Measurements from ENCODE around the gene IL23A. TPM values are rescaled to one million over a fixed set of nuclear protein-coding genes. Genes with fewer than 3 reads are reported as not detected.
"Not testable (repeated sequence)": the region's sequence is repeated elsewhere in the genome, so short reads cannot be mapped to it uniquely, and the experiment has no call there.

The IL23A gene
- polyA plus RNA-seq, 4 donors = 0.57 to 0.92 TPM; not detected in 2

DNA sequence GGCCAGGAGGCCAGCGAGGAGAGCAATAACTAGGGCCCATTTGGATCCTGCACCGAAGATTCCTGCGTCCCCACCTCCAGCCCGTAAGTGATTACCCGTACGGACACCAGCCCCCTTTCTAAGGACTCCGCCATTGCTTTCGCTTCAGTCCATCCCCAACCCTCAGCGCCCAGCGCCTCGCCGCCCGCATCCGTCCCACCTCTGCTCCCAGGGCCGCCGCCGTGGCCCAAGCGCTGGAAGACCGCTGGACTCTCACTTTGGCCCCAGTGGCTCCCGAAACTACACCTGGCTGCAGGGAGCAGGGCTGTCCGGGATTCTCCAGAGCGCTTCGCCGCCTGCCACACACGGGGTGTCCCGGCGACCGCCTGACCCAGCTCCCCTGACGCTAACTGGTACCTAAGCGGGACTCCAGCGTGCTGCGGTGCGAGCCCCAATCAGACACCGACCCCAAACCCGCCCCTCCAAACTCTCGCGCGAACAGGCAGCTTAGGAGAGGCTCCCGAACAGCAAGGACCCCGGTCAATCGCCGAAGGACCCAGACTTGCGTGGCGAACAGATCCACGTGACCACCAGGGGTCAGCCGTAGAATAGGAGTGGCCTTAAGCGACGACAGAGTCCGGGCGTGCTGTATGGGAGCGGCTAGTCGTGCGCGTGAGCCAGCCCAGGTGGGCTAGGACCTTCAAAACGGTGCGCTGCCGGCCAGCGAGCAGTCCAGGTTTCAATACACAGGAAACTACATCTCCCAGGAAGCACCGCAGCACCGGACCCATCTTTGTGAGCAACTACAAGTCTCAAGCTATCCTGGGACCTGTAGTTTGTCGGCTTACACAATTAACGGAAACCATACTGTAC, 22.8 kb upstream of the IL23A start, which contains the start of gene CNPY2:
Gene CNPY2, minus strand, starts transcription at position 367 of the 852 bp plus-strand sequence. CDS start 771 bp downstream, outside the sequence.
- DNase-seq (peak; percentile 96 to 98), FAIRE-seq (no peak)
- Histone ChIP-seq H3K36me3 (ENCODE audit: control insufficient read depth in 3 of 3, insufficient read depth in 2 of 3, low read depth in 1 of 3, low read length in 3 of 3) (peaks cover 2 to 50% (median 7%) of the 10 kb centered on the region in 3 donors), H3K4me3 (ENCODE audit: low read depth in 1 of 3, low read length in 3 of 3) (peak within 1 kb of the TSS; percentile 71 to 96 (median 86)), H3K4me1 (ENCODE audit: control insufficient read depth in 3 of 3, insufficient read depth in 2 of 3, low read depth in 1 of 3, low read length in 2 of 3) (peaks cover 0 to 11% (median 0%) of the 10 kb centered on the region in 3 donors), H3K27ac (ENCODE audit: low read depth in 1 of 3, low read length in 2 of 3) (peak within 1 kb of the TSS; percentile 87 to 93 (median 92)), H3K27me3 (ENCODE audit: control insufficient read depth in 3 of 3, insufficient read depth in 3 of 3, low read length in 3 of 3) (no peaks in the 10 kb centered on the region), H3K9me3 (ENCODE audit: control insufficient read depth in 2 of 2, insufficient read depth in 1 of 2, low read depth in 1 of 2, low read length in 1 of 2) (no peaks in the 10 kb centered on the region)
- WGBS, 3 donors = 0% methylated on average over 59 to 62 of the region's 62 CpGs

GRCh38 chr12:56317675-56318074, 21.0 kb upstream of the IL23A start:
- 93 to 96% (median 96%) methylated on average over 3 of the region's 3 CpGs for WGBS, 3 donors

DNA sequence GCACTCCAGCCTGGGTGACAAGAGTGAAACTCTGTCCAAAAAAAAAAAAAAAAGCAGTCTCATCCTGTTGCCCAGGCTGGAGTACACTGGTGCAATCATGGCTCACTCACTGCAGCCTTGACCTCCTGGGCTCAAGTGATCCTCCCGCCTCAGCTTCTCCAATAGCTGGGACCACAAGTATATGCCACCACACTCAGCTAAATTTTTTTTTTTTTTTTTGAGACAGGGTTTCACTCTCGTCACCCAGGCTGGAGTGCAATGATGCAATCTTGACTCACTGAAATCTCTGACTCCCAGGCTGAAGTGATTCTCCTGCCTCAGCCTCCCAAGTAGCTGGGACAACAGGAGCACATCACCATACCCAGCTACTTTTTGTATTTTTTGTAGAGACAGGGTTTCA, 17.7 kb upstream of the IL23A start:
- H3K9me3 ChIP-seq (ENCODE audit: control insufficient read depth in 2 of 2, insufficient read depth in 1 of 2, low read depth in 1 of 2, low read length in 1 of 2) = no peaks in the 10 kb centered on the region

More at GRCh38 chr12:56317675-56318074, 21.0 kb upstream of the IL23A start:
- DNase-seq (no peak), FAIRE-seq (no peak)
- H3K27ac ChIP-seq (ENCODE audit: low read depth in 1 of 3, low read length in 2 of 3) = no peak overlapping the region
- H3K4me1 ChIP-seq (ENCODE audit: control insufficient read depth in 3 of 3, insufficient read depth in 2 of 3, low read depth in 1 of 3, low read length in 2 of 3) = peaks cover 0 to 11% (median 0%) of the 10 kb centered on the region in 3 donors
- no peaks in the 10 kb centered on the region for H3K27me3 ChIP-seq (ENCODE audit: control insufficient read depth in 3 of 3, insufficient read depth in 3 of 3, low read length in 3 of 3)
- no peaks in the 10 kb centered on the region for H3K9me3 ChIP-seq (ENCODE audit: control insufficient read depth in 2 of 2, insufficient read depth in 1 of 2, low read depth in 1 of 2, low read length in 1 of 2)
- H3K36me3 ChIP-seq (ENCODE audit: control insufficient read depth in 3 of 3, insufficient read depth in 2 of 3, low read depth in 1 of 3, low read length in 3 of 3) = peaks cover 0 to 43% (median 7%) of the 10 kb centered on the region in 3 donors
- H3K4me3 ChIP-seq (ENCODE audit: low read depth in 1 of 3, low read length in 3 of 3) = no peak overlapping the region

DNA sequence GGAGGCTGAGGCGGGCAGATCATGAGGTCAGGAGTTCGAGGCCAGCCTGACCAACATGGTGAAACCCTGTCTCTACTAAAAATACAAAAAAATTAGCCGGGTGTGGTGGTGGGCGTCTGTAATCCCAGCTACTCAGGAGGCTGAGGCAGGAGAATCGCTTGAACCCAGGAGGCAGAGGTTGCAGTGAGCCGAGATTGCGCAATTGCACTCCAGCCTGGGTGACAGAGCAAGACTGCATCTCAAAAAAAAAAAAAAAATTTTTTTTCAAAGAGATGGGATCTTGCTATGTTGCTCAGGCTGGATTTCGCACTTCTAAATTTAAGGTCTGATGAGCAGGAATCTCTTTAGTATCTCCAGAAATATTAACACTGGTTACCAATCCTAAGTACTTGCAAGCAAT, 17.1 kb upstream of the IL23A start:
- peaks cover 9 to 65% (median 23%) of the 10 kb centered on the region in 3 donors for H3K36me3 ChIP-seq (ENCODE audit: control insufficient read depth in 3 of 3, insufficient read depth in 2 of 3, low read depth in 1 of 3, low read length in 3 of 3)
- WGBS, 3 donors = 85 to 98% (median 96%) methylated on average over 8 of the region's 8 CpGs
- H3K27ac ChIP-seq (ENCODE audit: low read depth in 1 of 3, low read length in 2 of 3); H3K4me3 ChIP-seq (ENCODE audit: low read depth in 1 of 3, low read length in 3 of 3); H3K27me3 ChIP-seq (ENCODE audit: control insufficient read depth in 3 of 3, insufficient read depth in 3 of 3, low read length in 3 of 3); H3K9me3 ChIP-seq (ENCODE audit: control insufficient read depth in 2 of 2, insufficient read depth in 1 of 2, low read depth in 1 of 2, low read length in 1 of 2); DNase-seq; H3K4me1 ChIP-seq (ENCODE audit: control insufficient read depth in 3 of 3, insufficient read depth in 2 of 3, low read depth in 1 of 3, low read length in 2 of 3); FAIRE-seq: not testable (repeated sequence)

More for the DNA sequence above, 17.7 kb upstream of the IL23A start:
- FAIRE-seq (no peak), DNase-seq (no peak)
- WGBS, 3 donors = 90 to 96% (median 93%) methylated on average over 2 of the region's 2 CpGs
- Histone ChIP-seq H3K27ac (ENCODE audit: low read depth in 1 of 3, low read length in 2 of 3) (no peak overlapping the region), H3K36me3 (ENCODE audit: control insufficient read depth in 3 of 3, insufficient read depth in 2 of 3, low read depth in 1 of 3, low read length in 3 of 3) (peaks cover 9 to 59% (median 22%) of the 10 kb centered on the region in 3 donors), H3K4me1 (ENCODE audit: control insufficient read depth in 3 of 3, insufficient read depth in 2 of 3, low read depth in 1 of 3, low read length in 2 of 3) (peaks cover 0 to 4% (median 0%) of the 10 kb centered on the region in 3 donors), H3K27me3 (ENCODE audit: control insufficient read depth in 3 of 3, insufficient read depth in 3 of 3, low read length in 3 of 3) (no peaks in the 10 kb centered on the region), H3K4me3 (ENCODE audit: low read depth in 1 of 3, low read length in 3 of 3) (no peak overlapping the region)

GRCh38 chr12:56324206-56324605, 14.5 kb upstream of the IL23A start:
- no peaks in the 10 kb centered on the region for H3K9me3 ChIP-seq (ENCODE audit: control insufficient read depth in 2 of 2, insufficient read depth in 1 of 2, low read depth in 1 of 2, low read length in 1 of 2)
- no peak for FAIRE-seq
- DNase-seq = no peak
- no peaks in the 10 kb centered on the region for H3K27me3 ChIP-seq (ENCODE audit: control insufficient read depth in 3 of 3, insufficient read depth in 3 of 3, low read length in 3 of 3)
- no peak overlapping the region for H3K27ac ChIP-seq (ENCODE audit: low read depth in 1 of 3, low read length in 2 of 3)
- H3K4me3 ChIP-seq (ENCODE audit: low read depth in 1 of 3, low read length in 3 of 3) = no peak overlapping the region
- no peaks in the 10 kb centered on the region for H3K4me1 ChIP-seq (ENCODE audit: control insufficient read depth in 3 of 3, insufficient read depth in 2 of 3, low read depth in 1 of 3, low read length in 2 of 3)
- peaks cover 14 to 73% (median 24%) of the 10 kb centered on the region in 3 donors for H3K36me3 ChIP-seq (ENCODE audit: control insufficient read depth in 3 of 3, insufficient read depth in 2 of 3, low read depth in 1 of 3, low read length in 3 of 3)
- WGBS, 3 donors = 93% methylated on average over 6 of the region's 6 CpGs

GRCh38 chr12:56326126-56326525, 12.6 kb upstream of the IL23A start:
- DNase-seq = no peak
- no peak for FAIRE-seq
- Histone ChIP-seq H3K9me3 (ENCODE audit: control insufficient read depth in 2 of 2, insufficient read depth in 1 of 2, low read depth in 1 of 2, low read length in 1 of 2) (no peaks in the 10 kb centered on the region), H3K4me1 (ENCODE audit: control insufficient read depth in 3 of 3, insufficient read depth in 2 of 3, low read depth in 1 of 3, low read length in 2 of 3) (no peaks in the 10 kb centered on the region), H3K27me3 (ENCODE audit: control insufficient read depth in 3 of 3, insufficient read depth in 3 of 3, low read length in 3 of 3) (no peaks in the 10 kb centered on the region), H3K27ac (ENCODE audit: low read depth in 1 of 3, low read length in 2 of 3) (no peak overlapping the region), H3K4me3 (ENCODE audit: low read depth in 1 of 3, low read length in 3 of 3) (no peak overlapping the region), H3K36me3 (ENCODE audit: control insufficient read depth in 3 of 3, insufficient read depth in 2 of 3, low read depth in 1 of 3, low read length in 3 of 3) (peaks cover 14 to 57% (median 21%) of the 10 kb centered on the region in 3 donors)
- WGBS, 3 donors = 95 to 97% (median 97%) methylated on average over 8 of the region's 8 CpGs

- WGBS, 3 donors = 84 to 88% (median 88%) methylated on average over 6 of the region's 6 CpGs
- Histone ChIP-seq H3K36me3 (ENCODE audit: control insufficient read depth in 3 of 3, insufficient read depth in 2 of 3, low read depth in 1 of 3, low read length in 3 of 3) (peaks cover 14 to 54% (median 21%) of the 10 kb centered on the region in 3 donors), H3K4me3 (ENCODE audit: low read depth in 1 of 3, low read length in 3 of 3) (no peak overlapping the region), H3K27me3 (ENCODE audit: control insufficient read depth in 3 of 3, insufficient read depth in 3 of 3, low read length in 3 of 3) (no peaks in the 10 kb centered on the region), H3K27ac (ENCODE audit: low read depth in 1 of 3, low read length in 2 of 3) (no peak overlapping the region), H3K4me1 (ENCODE audit: control insufficient read depth in 3 of 3, insufficient read depth in 2 of 3, low read depth in 1 of 3, low read length in 2 of 3) (no peaks in the 10 kb centered on the region), H3K9me3 (ENCODE audit: control insufficient read depth in 2 of 2, insufficient read depth in 1 of 2, low read depth in 1 of 2, low read length in 1 of 2) (no peaks in the 10 kb centered on the region)
- FAIRE-seq (no peak), DNase-seq (no peak)
Observed at GRCh38 chr12:56326533-56326932, 12.2 kb upstream of the IL23A start.

DNA sequence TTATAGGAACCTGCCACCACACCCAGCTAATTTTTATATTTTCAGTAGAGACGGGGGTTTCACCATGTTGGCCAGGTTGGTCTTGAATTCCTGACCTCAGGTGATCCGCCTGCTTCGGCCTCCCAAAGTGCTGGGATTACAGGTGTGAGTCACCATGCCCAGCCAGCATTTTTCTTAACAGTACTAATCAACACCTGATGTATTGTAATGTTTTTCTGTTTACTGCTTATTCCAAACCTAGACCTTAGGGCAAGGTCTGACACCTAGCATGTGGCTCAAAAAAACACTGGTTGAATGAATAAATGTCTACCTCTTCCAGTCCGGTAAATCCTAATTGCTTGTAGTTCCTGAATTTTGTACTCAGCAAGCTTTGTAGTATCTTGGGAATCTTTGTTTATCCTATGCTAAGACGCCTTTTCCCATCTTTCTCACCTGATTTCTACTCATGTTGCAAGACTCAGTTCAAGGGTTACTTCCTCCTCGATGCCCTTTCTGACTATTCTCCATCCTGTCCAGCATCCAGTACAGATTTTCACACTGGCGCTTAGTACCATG, 7.7 kb upstream of the IL23A start:
- FAIRE-seq (no peak), DNase-seq (peak; percentile 35 to 56)
- peaks cover 0 to 13% (median 2%) of the 10 kb centered on the region in 3 donors for H3K4me1 ChIP-seq (ENCODE audit: control insufficient read depth in 3 of 3, insufficient read depth in 2 of 3, low read depth in 1 of 3, low read length in 2 of 3)
- H3K9me3 ChIP-seq (ENCODE audit: control insufficient read depth in 2 of 2, insufficient read depth in 1 of 2, low read depth in 1 of 2, low read length in 1 of 2) = no peaks in the 10 kb centered on the region
- 81 to 89% (median 81%) methylated on average over 7 of the region's 7 CpGs for WGBS, 3 donors
- H3K27me3 ChIP-seq (ENCODE audit: control insufficient read depth in 3 of 3, insufficient read depth in 3 of 3, low read length in 3 of 3) = no peaks in the 10 kb centered on the region
- H3K27ac ChIP-seq (ENCODE audit: low read depth in 1 of 3, low read length in 2 of 3) = peak overlapping the region in 1 of 3 donors; percentile 34
- H3K4me3 ChIP-seq (ENCODE audit: low read depth in 1 of 3, low read length in 3 of 3) = no peak overlapping the region
- peaks cover 4 to 27% (median 6%) of the 10 kb centered on the region in 3 donors for H3K36me3 ChIP-seq (ENCODE audit: control insufficient read depth in 3 of 3, insufficient read depth in 2 of 3, low read depth in 1 of 3, low read length in 3 of 3)

Data from small intestine (tissue), 7 donors.